Keratinocyte (primary cell): ENCODE measurements around the gene TEX13D. TPM values are rescaled to one million over a fixed set of nuclear protein-coding genes. Genes with fewer than 3 reads are reported as not detected.
"Not testable (repeated sequence)": the region's sequence is repeated elsewhere in the genome, so short reads cannot be mapped to it uniquely, and the experiment has no call there.

ENCODE experiments used
- DNase-seq: peaks from one replicate; pipeline ENCODE4 v3.0.0-alpha.2; 2011; ENCODE audit warnings: low read depth, missing footprints, low spot score
- FAIRE-seq: peaks from 2 replicates; lab custom pipeline; 2011; peaks lifted over from hg19 to GRCh38; lab: Jason Lieb, UNC
- H2AFZ ChIP-seq: 2 replicates; pipeline ENCODE4 v1.6.0; 2012; ENCODE audit warnings: low read length, control low read depth, inconsistent platforms; ENCODE audit not compliant: control insufficient read depth
- H3K27ac ChIP-seq: 2 replicates; pipeline ENCODE4 v1.5.1; 2011; ENCODE audit warnings: low read length; ENCODE audit not compliant: control insufficient read depth, insufficient read depth
- H3K27me3 ChIP-seq: 3 replicates; pipeline ENCODE4 v1.6.0; 2011; ENCODE audit warnings: low read length; ENCODE audit not compliant: control insufficient read depth, insufficient read depth; ENCODE audit errors: extremely low read depth
- H3K36me3 ChIP-seq, 2 experiments: 2 replicates in 1 of 2; 3 replicates in 1 of 2; pipeline ENCODE4 v1.5.1; 2011; ENCODE audit warnings: low read length in 2 of 2, mild to moderate bottlenecking in 1 of 2; ENCODE audit not compliant: control insufficient read depth in 2 of 2, insufficient read depth in 2 of 2; ENCODE audit errors: extremely low read depth in 1 of 2
- H3K4me1 ChIP-seq: 3 replicates; pipeline ENCODE4 v1.5.1; 2011; ENCODE audit warnings: low read length; ENCODE audit not compliant: control insufficient read depth, insufficient read depth; ENCODE audit errors: extremely low read depth
- H3K4me2 ChIP-seq: 3 replicates; pipeline ENCODE4 v1.6.0; 2011; ENCODE audit warnings: low read depth, low read length; ENCODE audit not compliant: control insufficient read depth, insufficient read depth; ENCODE audit errors: extremely low read depth
- H3K4me3 ChIP-seq, 3 experiments: fragments of 200-600 bp in 1 of 3; sonication (generic) in 1 of 3; 2 replicates in 2 of 3; 3 replicates in 1 of 3; pipeline ENCODE4 v1.5.1; 2011 to 2016; ENCODE audit warnings: low read length in 3 of 3, mild to moderate bottlenecking in 3 of 3, control low read depth in 2 of 3, inconsistent platforms in 1 of 3, low read depth in 1 of 3, mixed read lengths in 1 of 3, mixed run types in 1 of 3, moderate library complexity in 1 of 3; ENCODE audit not compliant: control insufficient read depth in 2 of 3, insufficient read depth in 2 of 3; ENCODE audit errors: extremely low read depth in 1 of 3
- H3K79me2 ChIP-seq: 2 replicates; pipeline ENCODE4 v1.6.0; 2012; ENCODE audit warnings: low read length; ENCODE audit not compliant: control insufficient read depth, insufficient read depth
- H3K9ac ChIP-seq: 3 replicates; pipeline ENCODE4 v1.6.0; 2011; ENCODE audit warnings: low read length; ENCODE audit not compliant: control insufficient read depth, insufficient read depth; ENCODE audit errors: extremely low read depth
- H3K9me1 ChIP-seq: 3 replicates; pipeline ENCODE4 v1.6.0; 2011; ENCODE audit warnings: low read length; ENCODE audit not compliant: control insufficient read depth, insufficient read depth; ENCODE audit errors: extremely low read depth
- H3K9me3 ChIP-seq: 2 replicates; pipeline ENCODE4 v1.5.1; 2012; ENCODE audit warnings: low read depth, low read length; ENCODE audit not compliant: control insufficient read depth
- H4K20me1 ChIP-seq: 3 replicates; pipeline ENCODE4 v1.6.0; 2011; ENCODE audit warnings: low read length; ENCODE audit not compliant: control insufficient read depth, insufficient read depth; ENCODE audit errors: extremely low read depth
- CTCF ChIP-seq, 3 experiments: IDR thresholded peaks in 1 of 3; conservative IDR thresholded peaks in 1 of 3; optimal IDR thresholded peaks in 1 of 3; 2 replicates in 2 of 3; 3 replicates in 1 of 3; pipeline versions ENCODE3 to v1.5.1; 2011; ENCODE audit warnings: low read length in 3 of 3, mild to moderate bottlenecking in 3 of 3, moderate library complexity in 2 of 3, control low read depth in 1 of 3, inconsistent platforms in 1 of 3; ENCODE audit not compliant: insufficient read depth in 2 of 3; ENCODE audit errors: extremely low read depth in 1 of 3
- EZH2 ChIP-seq: IDR thresholded peaks from one replicate; pipeline ENCODE4 v1.6.1; 2012; ENCODE audit warnings: inconsistent platforms, mild to moderate bottlenecking, low read length, moderate library complexity
- dilution Hi-C: fragments of 300-500 bp; cut with MboI; formaldehyde crosslinking; loops from one replicate; pipeline ENCODE4 v1.7.0; 2020; ENCODE audit warnings: low sequenced_read_pairs; ENCODE audit not compliant: extremely low pct_ligation_motif_present
- polyA plus RNA-seq, 5 experiments: library from polyadenylated mRNA; depleted of rRNA in 3 of 5; stranded (reverse) in 3 of 5; stranded (forward) in 1 of 5; unstranded in 1 of 5; fragments of >200 nt; gene quantifications; 1 replicate in 1 of 5; 2 replicates in 3 of 5; 3 replicates in 1 of 5; pipeline versions ENCODE4 v1.2.1 to v1.2.3, GENCODE V29; 2011 to 2012; ENCODE audit warnings: missing spikeins in 2 of 5, low read depth in 1 of 5, low replicate concordance in 1 of 5

The TEX13D gene
- polyA plus RNA-seq, 1 donor (not counting 4 experiments of a cell fraction or from before 2014, with no cell fraction given) = not detected

DNA sequence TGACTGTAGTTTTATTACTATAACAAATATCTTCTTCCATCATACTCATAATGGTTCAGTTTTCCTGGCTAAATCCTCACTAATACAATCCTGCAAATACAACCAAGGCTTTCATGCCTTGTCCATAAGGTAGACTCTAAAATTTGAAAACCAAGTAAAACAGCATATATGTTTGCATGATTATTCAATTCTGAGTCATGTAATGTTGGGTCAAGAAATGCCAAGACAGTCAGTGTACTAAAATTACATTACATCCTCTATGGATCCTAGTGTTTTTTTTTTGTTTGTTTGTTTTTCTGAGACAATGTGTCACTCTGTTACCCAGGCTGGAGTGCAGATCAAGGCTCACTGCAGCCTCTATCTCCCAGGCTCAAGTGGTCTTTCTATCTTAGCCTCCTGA lies 38.6 kb upstream of the TEX13D start:
- Histone ChIP-seq H3K27ac (no peak overlapping the region), H3K9me1 (no peaks in the 10 kb centered on the region), H3K4me2 (no peak overlapping the region), H3K27me3 (no peaks in the 10 kb centered on the region), H3K4me3 (no peak overlapping the region), H3K36me3 (no peaks in the 10 kb centered on the region), H3K79me2 (no peaks in the 10 kb centered on the region), H3K4me1 (no peaks in the 10 kb centered on the region), H3K9ac (no peak overlapping the region), H2AFZ (no peak overlapping the region), H3K9me3 (no peaks in the 10 kb centered on the region), H4K20me1 (no peaks in the 10 kb centered on the region)
- no peak for TF ChIP-seq EZH2
- no peak for TF ChIP-seq CTCF (optimal IDR thresholded peaks at IDR 0.05 in 1 of 3, IDR thresholded peaks at IDR 0.05 in 1 of 3, conservative IDR thresholded peaks at IDR 0.05 in 1 of 3; ENCODE audit: extremely low read depth in 1 of 3, insufficient read depth in 2 of 3, low read length in 3 of 3)
- dilution Hi-C loops = no loop called here
- FAIRE-seq (no peak), DNase-seq (no peak)

GRCh38 chrX:124299323-124299722 lies 33.1 kb upstream of the TEX13D start:
- DNase-seq, H3K27ac ChIP-seq, H4K20me1 ChIP-seq, H3K4me2 ChIP-seq, H3K9me3 ChIP-seq, FAIRE-seq, H3K4me3 ChIP-seq, H3K79me2 ChIP-seq, H3K27me3 ChIP-seq, H2AFZ ChIP-seq, H3K4me1 ChIP-seq, dilution Hi-C loops, H3K9ac ChIP-seq, H3K9me1 ChIP-seq, H3K36me3 ChIP-seq: not testable (repeated sequence)

GRCh38 chrX:124300405-124300804 lies 32.1 kb upstream of the TEX13D start:
- no peak overlapping the region for H3K4me3 ChIP-seq
- dilution Hi-C loops = no loop called here
- H4K20me1 ChIP-seq = no peaks in the 10 kb centered on the region
- FAIRE-seq = no peak
- H3K9ac ChIP-seq = no peak overlapping the region
- no peaks in the 10 kb centered on the region for H3K9me1 ChIP-seq
- H3K27ac ChIP-seq = no peak overlapping the region
- no peak for DNase-seq
- no peaks in the 10 kb centered on the region for H3K79me2 ChIP-seq
- H3K36me3 ChIP-seq = no peaks in the 10 kb centered on the region
- no peaks in the 10 kb centered on the region for H3K27me3 ChIP-seq
- H3K4me1 ChIP-seq = no peaks in the 10 kb centered on the region
- H3K4me2 ChIP-seq = no peak overlapping the region
- TF ChIP-seq EZH2 (no peak), CTCF (optimal IDR thresholded peaks at IDR 0.05 in 1 of 3, IDR thresholded peaks at IDR 0.05 in 1 of 3, conservative IDR thresholded peaks at IDR 0.05 in 1 of 3; ENCODE audit: extremely low read depth in 1 of 3, insufficient read depth in 2 of 3, low read length in 3 of 3) (no peak)
- H2AFZ ChIP-seq = no peak overlapping the region
- no peaks in the 10 kb centered on the region for H3K9me3 ChIP-seq
